Osteoblast (primary cell): ENCODE data around the gene INPP5A. TPM values are rescaled to one million over a fixed set of nuclear protein-coding genes. Genes with fewer than 3 reads are reported as not detected.

Experiments used
- DNase-seq: peaks from one replicate; pipeline ENCODE4 v3.0.0; 2011; ENCODE audit warnings: low spot score, mixed read lengths; ENCODE audit not compliant: insufficient read length; ENCODE audit errors: missing footprints
- H2AFZ ChIP-seq: 2 replicates; pipeline ENCODE4 v1.6.0; 2011; ENCODE audit warnings: mild to moderate bottlenecking, low read length
- H3K27ac ChIP-seq: 2 replicates; pipeline ENCODE4 v1.5.1; 2011; ENCODE audit warnings: mild to moderate bottlenecking, low read depth, low read length, moderate library complexity
- H3K27me3 ChIP-seq: 2 replicates; pipeline ENCODE4 v1.6.0; 2012; ENCODE audit warnings: mild to moderate bottlenecking, control low read depth, inconsistent platforms, low read length, moderate library complexity; ENCODE audit not compliant: insufficient read depth
- H3K36me3 ChIP-seq: 2 replicates; pipeline ENCODE4 v1.5.1; 2011; ENCODE audit warnings: mild to moderate bottlenecking, low read length, control low read depth, moderate library complexity; ENCODE audit not compliant: insufficient read depth
- H3K4me1 ChIP-seq: 2 replicates; pipeline ENCODE4 v1.5.1; 2011; ENCODE audit warnings: mild to moderate bottlenecking, low read length, control low read depth, moderate library complexity; ENCODE audit not compliant: insufficient read depth
- H3K4me2 ChIP-seq: 2 replicates; pipeline ENCODE4 v1.6.0; 2011; ENCODE audit warnings: mild to moderate bottlenecking, low read length; ENCODE audit not compliant: insufficient read depth
- H3K4me3 ChIP-seq: fragments of 200-600 bp; sonication (generic); 3 replicates; pipeline ENCODE4 v1.5.1; 2012; ENCODE audit warnings: mild to moderate bottlenecking, low read length, inconsistent platforms; ENCODE audit not compliant: insufficient read depth
- H3K79me2 ChIP-seq: 2 replicates; pipeline ENCODE4 v1.6.0; 2012; ENCODE audit warnings: mild to moderate bottlenecking, low read length, control low read depth, inconsistent platforms; ENCODE audit not compliant: insufficient read depth
- H3K9me3 ChIP-seq: 2 replicates; pipeline ENCODE4 v1.5.1; 2011; ENCODE audit warnings: low read depth, low read length, control low read depth
- H4K20me1 ChIP-seq: 2 replicates; pipeline ENCODE4 v1.6.0; 2012; ENCODE audit warnings: mild to moderate bottlenecking, low read length, control low read depth; ENCODE audit not compliant: insufficient read depth
- CTCF ChIP-seq: IDR thresholded peaks from 2 replicates; pipeline ENCODE4 v1.5.1; 2011; ENCODE audit warnings: mild to moderate bottlenecking, low read depth, low read length, moderate library complexity; ENCODE audit errors: extremely low read depth
- total RNA-seq: library from RNA; depleted of rRNA; stranded (reverse); fragments of >200 nt; gene quantifications from 2 replicates; pipeline ENCODE4 v1.2.3, GENCODE V29; 2012

The INPP5A gene
- total RNA-seq, 1 donor = 22.8 TPM

- H3K9me3 ChIP-seq = no peaks in the 10 kb centered on the region
- H3K4me1 ChIP-seq = no peaks in the 10 kb centered on the region
- H3K36me3 ChIP-seq = no peaks in the 10 kb centered on the region
- no peak overlapping the region for H3K27ac ChIP-seq
- DNase-seq = peak; percentile 72
- no peak overlapping the region for H2AFZ ChIP-seq
- H3K4me3 ChIP-seq = no peak overlapping the region
- no peaks in the 10 kb centered on the region for H3K27me3 ChIP-seq
- no peak for TF ChIP-seq CTCF
- H3K4me2 ChIP-seq = no peak overlapping the region
- H4K20me1 ChIP-seq = peaks cover 22% of the 10 kb centered on the region
- H3K79me2 ChIP-seq = no peaks in the 10 kb centered on the region
Observed at GRCh38 chr10:132653721-132654120, 116.1 kb downstream of the INPP5A start.

- H3K4me3 ChIP-seq = no peak overlapping the region
- no peak for TF ChIP-seq CTCF
- no peak overlapping the region for H2AFZ ChIP-seq
- no peak overlapping the region for H3K4me2 ChIP-seq
- no peaks in the 10 kb centered on the region for H3K4me1 ChIP-seq
- H3K27ac ChIP-seq = no peak overlapping the region
- no peaks in the 10 kb centered on the region for H3K79me2 ChIP-seq
- DNase-seq = peak; percentile 81
- H3K27me3 ChIP-seq = no peaks in the 10 kb centered on the region
- H3K36me3 ChIP-seq = no peaks in the 10 kb centered on the region
- peaks cover 22% of the 10 kb centered on the region for H4K20me1 ChIP-seq
- no peaks in the 10 kb centered on the region for H3K9me3 ChIP-seq
Observed at GRCh38 chr10:132654121-132654571, 116.6 kb downstream of the INPP5A start.

GRCh38 chr10:132654708-132655661 is 117.4 kb downstream of the INPP5A start:
- Histone ChIP-seq H3K79me2 (no peaks in the 10 kb centered on the region), H3K27ac (no peak overlapping the region), H3K4me2 (no peak overlapping the region), H3K27me3 (no peaks in the 10 kb centered on the region), H3K4me1 (no peaks in the 10 kb centered on the region), H2AFZ (no peak overlapping the region), H3K36me3 (no peaks in the 10 kb centered on the region), H4K20me1 (peaks cover 16% of the 10 kb centered on the region), H3K4me3 (no peak overlapping the region), H3K9me3 (no peaks in the 10 kb centered on the region)
- peak; percentile 92 for TF ChIP-seq CTCF
- DNase-seq = peak; percentile 99

GRCh38 chr10:132655735-132656134 is 118.1 kb downstream of the INPP5A start:
- Histone ChIP-seq H3K9me3 (no peaks in the 10 kb centered on the region), H4K20me1 (peaks cover 14% of the 10 kb centered on the region), H2AFZ (no peak overlapping the region), H3K4me3 (no peak overlapping the region), H3K27me3 (no peaks in the 10 kb centered on the region), H3K27ac (no peak overlapping the region), H3K36me3 (no peaks in the 10 kb centered on the region), H3K4me2 (no peak overlapping the region), H3K79me2 (no peaks in the 10 kb centered on the region), H3K4me1 (no peaks in the 10 kb centered on the region)
- no peak for TF ChIP-seq CTCF
- peak; percentile 76 for DNase-seq
